Neuronal stem cell (in vitro differentiated cells): ENCODE results near the gene HIF1A.

Experiments
- DNase-seq: peaks from one replicate; pipeline ENCODE4 v3.0.0-alpha.2; 2013; ENCODE audit warnings: low spot score
- H2AFZ ChIP-seq: one replicate; pipeline ENCODE4 v1.6.1; 2013; ENCODE audit warnings: mild to moderate bottlenecking, low read length, inconsistent platforms
- H2AK5ac ChIP-seq: 2 replicates; pipeline ENCODE4 v1.6.1; 2013; ENCODE audit warnings: low read depth, mild to moderate bottlenecking, inconsistent platforms, low read length, moderate library complexity, mixed read lengths
- H2BK120ac ChIP-seq: 2 replicates; pipeline ENCODE4 v1.6.1; 2013; ENCODE audit warnings: low read depth, mild to moderate bottlenecking, inconsistent platforms, low read length, moderate library complexity, mixed read lengths
- H2BK12ac ChIP-seq: one replicate; pipeline ENCODE4 v1.6.1; 2013; ENCODE audit warnings: low read length, inconsistent platforms
- H2BK15ac ChIP-seq: 2 replicates; pipeline ENCODE4 v1.6.1; 2013; ENCODE audit warnings: mild to moderate bottlenecking, low read length, inconsistent platforms, mixed read lengths
- H2BK5ac ChIP-seq: one replicate; pipeline ENCODE4 v1.6.1; 2013; ENCODE audit warnings: inconsistent platforms, mild to moderate bottlenecking, low read length, moderate library complexity
- H3K14ac ChIP-seq: one replicate; pipeline ENCODE4 v1.6.1; 2013; ENCODE audit warnings: low read length, inconsistent platforms
- H3K18ac ChIP-seq: 2 replicates; pipeline ENCODE4 v1.6.1; 2013; ENCODE audit warnings: low read length, inconsistent platforms
- H3K23ac ChIP-seq: 2 replicates; pipeline ENCODE4 v1.6.1; 2013; ENCODE audit warnings: low read depth, mild to moderate bottlenecking, mixed read lengths, low read length, inconsistent platforms; ENCODE audit not compliant: poor library complexity
- H3K27ac ChIP-seq: replicated peaks from 3 replicates; pipeline ENCODE4 v1.5.1; 2013; ENCODE audit warnings: low read length, inconsistent platforms
- H3K27me3 ChIP-seq, 3 experiments: 2 replicates each; pipeline ENCODE4 v1.6.1; 2013; ENCODE audit warnings: low read length in 3 of 3, mild to moderate bottlenecking in 2 of 3, inconsistent platforms in 1 of 3, low read depth in 1 of 3, mixed read lengths in 1 of 3, moderate library complexity in 1 of 3; ENCODE audit not compliant: control insufficient read depth in 3 of 3, insufficient read depth in 3 of 3
- H3K36me3 ChIP-seq, 2 donors: replicated peaks in 1 of 2; 2 replicates each; pipeline ENCODE4 v1.6.1; 2013; ENCODE audit warnings: low read length in 2 of 2; ENCODE audit not compliant: control insufficient read depth in 2 of 2, insufficient read depth in 2 of 2
- H3K4ac ChIP-seq: 2 replicates; pipeline ENCODE4 v1.6.1; 2013; ENCODE audit warnings: inconsistent platforms, mild to moderate bottlenecking, low read length, moderate library complexity
- H3K4me1 ChIP-seq, 2 donors: 1 replicate in 1 of 2; 2 replicates in 1 of 2; pipeline ENCODE4 v1.6.1; 2013; ENCODE audit warnings: low read length in 2 of 2, low read depth in 1 of 2; ENCODE audit not compliant: control insufficient read depth in 2 of 2, insufficient read depth in 1 of 2
- H3K4me2 ChIP-seq: one replicate; pipeline ENCODE4 v1.6.1; 2013; ENCODE audit warnings: mild to moderate bottlenecking, low read length, inconsistent platforms; ENCODE audit not compliant: insufficient read depth, poor library complexity, severe bottlenecking
- H3K4me3 ChIP-seq, 2 donors: 2 replicates each; pipeline ENCODE4 v1.5.1; 2013; ENCODE audit warnings: low read length in 2 of 2, mild to moderate bottlenecking in 2 of 2, inconsistent platforms in 1 of 2, moderate library complexity in 1 of 2
- H3K79me1 ChIP-seq: one replicate; pipeline ENCODE4 v1.6.1; 2013; ENCODE audit warnings: low read depth, mild to moderate bottlenecking, inconsistent platforms, low read length, moderate library complexity
- H3K9ac ChIP-seq: one replicate; pipeline ENCODE4 v1.6.1; 2013; ENCODE audit warnings: mild to moderate bottlenecking, low read depth, low read length, inconsistent platforms; ENCODE audit not compliant: poor library complexity
- H3K9me3 ChIP-seq, 2 donors: replicated peaks in 1 of 2; 2 replicates each; pipeline versions ENCODE3 to v1.6.1; 2013; ENCODE audit warnings: low read length in 2 of 2, mild to moderate bottlenecking in 2 of 2, inconsistent platforms in 1 of 2, low read depth in 1 of 2, mixed read lengths in 1 of 2, moderate library complexity in 1 of 2; ENCODE audit not compliant: control insufficient read depth in 2 of 2, insufficient read depth in 1 of 2
- H4K8ac ChIP-seq: one replicate; pipeline ENCODE4 v1.6.1; 2013; ENCODE audit warnings: low read depth, mild to moderate bottlenecking, inconsistent platforms, low read length, moderate library complexity
- H4K91ac ChIP-seq: one replicate; pipeline ENCODE4 v1.6.1; 2013; ENCODE audit warnings: low read length, low read depth, mild to moderate bottlenecking, inconsistent platforms; ENCODE audit not compliant: poor library complexity
- WGBS, 2 donors: extraction: QIAGEN DNeasy Blood & Tissue Kit; methylation state at CpG; one replicate each; pipeline ENCODE4 v1.1.7; 2013; ENCODE audit warnings: missing lambda C conversion rate in 2 of 2, mixed read lengths in 1 of 2; ENCODE audit not compliant: insufficient read length in 2 of 2, insufficient replicate concordance in 1 of 2; ENCODE audit errors: extremely low coverage in 2 of 2; 5-methylcytosine and 5-hydroxymethylcytosine counted together

The HIF1A gene

DNA sequence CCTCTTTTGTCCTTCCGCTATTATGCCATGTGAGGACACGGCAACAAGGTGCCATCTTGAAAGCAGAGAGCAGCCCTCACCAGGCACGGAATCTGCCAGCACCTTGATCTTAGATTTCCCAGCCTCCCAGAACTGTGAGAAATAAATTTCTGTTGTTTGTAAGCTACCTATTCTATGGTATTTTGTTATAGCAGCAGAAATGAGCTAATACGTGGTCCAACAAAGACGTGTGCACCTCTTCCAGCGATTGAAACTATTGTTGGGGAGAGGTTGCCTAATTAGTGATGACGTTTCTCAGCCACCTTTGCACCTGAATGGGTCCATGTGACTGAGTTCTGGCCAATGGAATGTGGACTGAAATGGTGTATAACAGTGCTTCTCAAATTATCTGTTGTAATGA lies 64.6 kb downstream of the HIF1A start:
- no peak overlapping the region for H3K4ac ChIP-seq
- H2AK5ac ChIP-seq: no peak overlapping the region
- no peak overlapping the region for H3K4me2 ChIP-seq
- H3K36me3 ChIP-seq: no peaks in the 10 kb centered on the region
- no peak overlapping the region for H2BK12ac ChIP-seq
- H3K14ac ChIP-seq: no peak overlapping the region
- peak overlapping the region; percentile 79 for H4K91ac ChIP-seq
- no peak overlapping the region for H2BK5ac ChIP-seq
- no peaks in the 10 kb centered on the region for H3K27me3 ChIP-seq
- H4K8ac ChIP-seq: no peak overlapping the region
- no peak overlapping the region for H2AFZ ChIP-seq
- no peak overlapping the region for H3K27ac ChIP-seq
- no peak for DNase-seq
- H3K9ac ChIP-seq: no peak overlapping the region
- no CpG with 5 or more reads among the region's 7 CpGs for WGBS, 2 donors
- peaks cover 4 to 10% of the 10 kb centered on the region in 2 donors for H3K4me1 ChIP-seq
- no peak overlapping the region for H3K4me3 ChIP-seq
- peaks cover 0 to 5% of the 10 kb centered on the region in 2 donors for H3K9me3 ChIP-seq
- no peak overlapping the region for H3K18ac ChIP-seq
- H2BK120ac ChIP-seq: no peak overlapping the region
- no peak overlapping the region for H2BK15ac ChIP-seq
- no peaks in the 10 kb centered on the region for H3K79me1 ChIP-seq
- H3K23ac ChIP-seq: no peak overlapping the region

DNA sequence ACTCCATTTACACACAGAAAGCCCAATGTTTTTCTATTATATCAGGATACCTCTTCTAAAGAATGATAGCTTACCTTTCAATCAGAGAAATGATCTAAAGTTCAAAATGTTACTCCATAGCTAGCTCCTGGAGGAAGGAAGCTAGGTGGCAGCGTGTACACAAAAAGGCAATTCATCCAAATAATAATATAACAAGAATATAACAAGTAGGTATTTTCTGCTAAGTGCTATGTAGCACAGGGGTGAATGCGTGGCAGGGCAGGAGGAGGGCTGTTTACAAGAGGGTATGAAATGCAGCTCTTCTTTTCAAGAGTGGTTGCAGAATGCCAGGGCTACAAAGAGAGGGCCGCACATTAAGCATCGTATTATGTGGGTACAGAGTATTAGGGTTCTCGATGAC lies 66.2 kb downstream of the HIF1A start:
- Histone ChIP-seq H3K4me2 (peak overlapping the region; percentile 60), H3K4me3 (peak overlapping the region in 1 of 2 donors; percentile 86), H2BK15ac (no peak overlapping the region), H3K9ac (no peak overlapping the region), H3K14ac (no peak overlapping the region), H2AK5ac (no peak overlapping the region), H2AFZ (peak overlapping the region; percentile 83), H3K27me3 (no peaks in the 10 kb centered on the region), H2BK120ac (no peak overlapping the region), H2BK5ac (no peak overlapping the region), H3K9me3 (peaks cover 0 to 3% of the 10 kb centered on the region in 2 donors), H4K91ac (no peak overlapping the region), H3K27ac (peak overlapping the region; percentile 80), H3K23ac (no peak overlapping the region), H3K4me1 (peaks cover 6 to 15% of the 10 kb centered on the region in 2 donors), H3K79me1 (no peaks in the 10 kb centered on the region), H2BK12ac (no peak overlapping the region), H3K18ac (peak overlapping the region; percentile 7), H3K4ac (no peak overlapping the region), H3K36me3 (peaks cover 0 to 12% of the 10 kb centered on the region in 2 donors), H4K8ac (no peak overlapping the region)
- no peak for DNase-seq
- WGBS, 2 donors: no CpG with 5 or more reads among the region's 5 CpGs

DNA sequence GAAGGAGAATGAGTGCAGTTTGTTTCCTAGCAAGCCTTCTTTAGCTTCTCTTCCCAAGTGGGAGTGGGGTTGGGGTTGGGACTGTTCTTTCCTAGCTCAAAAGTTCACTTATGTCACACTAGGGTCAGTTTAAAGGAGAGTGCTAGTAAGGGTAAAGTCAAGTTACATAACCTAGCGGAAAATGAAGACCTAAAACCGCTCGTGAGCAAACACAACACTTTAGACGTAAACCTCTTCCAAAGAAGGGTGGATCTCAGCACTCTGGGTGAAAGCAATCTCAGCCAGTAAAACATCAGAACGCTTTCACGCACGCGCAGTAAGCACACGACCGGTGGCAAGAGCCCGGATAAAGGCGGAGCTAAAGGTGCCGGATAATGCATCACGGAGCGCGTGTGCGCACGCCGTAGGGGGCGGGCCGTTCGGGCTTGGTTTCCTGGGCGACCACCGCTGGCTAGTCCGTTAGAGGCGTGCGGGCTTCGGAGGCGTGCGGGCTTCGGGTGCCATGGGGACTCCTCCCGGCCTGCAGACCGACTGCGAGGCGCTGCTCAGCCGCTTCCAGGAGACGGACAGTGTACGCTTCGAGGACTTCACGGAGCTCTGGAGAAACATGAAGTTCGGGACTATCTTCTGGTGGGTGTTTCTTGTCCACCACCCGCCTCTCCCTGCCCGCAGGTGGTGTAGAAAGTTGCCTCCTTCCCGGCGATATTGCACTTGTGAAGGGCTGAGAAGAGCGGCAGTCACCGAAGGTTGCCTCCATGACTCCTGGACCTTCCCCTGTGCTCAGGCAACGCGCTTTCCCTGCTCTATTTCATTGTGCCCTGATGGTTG lies 66.9 kb downstream of the HIF1A start, which contains the start of gene SNAPC1:
TSS of gene SNAPC1 (plus strand) at position 462 of the 828 bp plus-strand sequence. CDS start at position 503, 41 bp downstream.
- Histone ChIP-seq H2AK5ac (peak within 1 kb of the TSS; percentile 73), H3K27me3 (no peaks in the 10 kb centered on the region), H3K4me3 (peak within 1 kb of the TSS; percentile 83 to 86), H3K18ac (peak within 1 kb of the TSS; percentile 86), H4K91ac (peak within 1 kb of the TSS; percentile 20), H2BK5ac (no peak within 1 kb of the TSS), H3K27ac (peak within 1 kb of the TSS; percentile 80), H3K9me3 (peaks cover 0 to 3% of the 10 kb centered on the region in 2 donors), H2AFZ (peak within 1 kb of the TSS; percentile 83), H3K79me1 (no peaks in the 10 kb centered on the region), H3K9ac (peak within 1 kb of the TSS; percentile 90), H2BK12ac (peak within 1 kb of the TSS; percentile 30), H4K8ac (no peak within 1 kb of the TSS), H2BK120ac (no peak within 1 kb of the TSS), H3K4me2 (peak within 1 kb of the TSS; percentile 70), H2BK15ac (no peak within 1 kb of the TSS), H3K23ac (peak within 1 kb of the TSS; percentile 89), H3K4ac (no peak within 1 kb of the TSS), H3K14ac (peak within 1 kb of the TSS; percentile 27), H3K36me3 (peaks cover 0 to 17% of the 10 kb centered on the region in 2 donors), H3K4me1 (peaks cover 6 to 15% of the 10 kb centered on the region in 2 donors)
- WGBS, 2 donors: no CpG with 5 or more reads among the region's 49 CpGs
- peak; percentile 96 for DNase-seq

DNA sequence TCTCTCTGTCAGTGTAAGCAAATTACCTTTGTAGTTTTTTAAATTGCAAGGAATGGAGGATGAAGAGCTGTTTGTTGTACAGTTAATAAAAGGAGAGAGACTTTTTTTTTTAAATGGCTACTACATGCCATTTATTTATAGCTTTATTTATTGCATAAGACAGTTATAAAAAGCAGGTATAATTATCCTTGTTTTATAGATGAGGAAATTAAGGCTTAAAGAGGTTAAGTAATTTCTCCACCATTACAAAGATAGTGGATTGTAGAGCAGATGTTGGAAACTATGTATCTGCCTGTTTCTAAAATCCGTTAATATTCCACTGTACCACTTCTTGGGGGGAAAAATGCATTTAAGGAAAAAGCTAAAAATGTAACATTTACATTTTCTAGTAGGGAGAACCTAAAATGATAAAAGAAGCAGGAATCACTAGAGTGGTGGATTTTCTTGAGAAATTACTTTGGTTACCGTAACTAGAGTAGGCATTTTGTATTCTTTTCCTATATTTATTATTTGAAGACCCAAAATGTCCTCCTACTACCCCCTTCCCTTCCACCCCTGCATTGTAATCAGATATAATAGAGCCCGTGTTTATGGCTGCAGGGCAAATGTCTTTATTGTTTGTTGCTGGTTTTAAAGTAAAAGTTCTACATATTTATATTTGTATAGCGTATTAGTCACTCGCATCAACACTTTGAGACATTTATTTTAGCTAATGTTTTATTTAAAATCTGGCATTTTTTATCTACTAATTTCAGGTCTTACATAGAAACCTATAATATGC lies 69.2 kb downstream of the HIF1A start:
- Histone ChIP-seq H2BK5ac (no peak overlapping the region), H3K9ac (no peak overlapping the region), H3K4me3 (no peak overlapping the region), H3K36me3 (peaks cover 0 to 35% of the 10 kb centered on the region in 2 donors), H2AFZ (no peak overlapping the region), H3K27me3 (no peaks in the 10 kb centered on the region), H3K4ac (no peak overlapping the region), H4K8ac (no peak overlapping the region), H4K91ac (no peak overlapping the region), H2BK15ac (no peak overlapping the region), H3K4me1 (peaks cover 6 to 15% of the 10 kb centered on the region in 2 donors), H3K9me3 (peaks cover 0 to 3% of the 10 kb centered on the region in 2 donors), H2BK120ac (no peak overlapping the region), H2AK5ac (no peak overlapping the region), H3K79me1 (no peaks in the 10 kb centered on the region), H2BK12ac (no peak overlapping the region), H3K14ac (no peak overlapping the region), H3K23ac (no peak overlapping the region), H3K4me2 (no peak overlapping the region), H3K18ac (no peak overlapping the region), H3K27ac (no peak overlapping the region)
- whole genome bisulfite sequencing, 2 donors: no CpG with 5 or more reads among the region's 5 CpGs
- no peak for DNase-seq
